Omental fat pad (tissue), 4 donors: Measurements from ENCODE around the gene CLASRP. TPM values are rescaled to one million over a fixed set of nuclear protein-coding genes. Genes with fewer than 3 reads are reported as not detected.

Source experiments
- ATAC-seq: fragments of 150-250 bp; one replicate; pipeline ENCODE4 v1.9.1; 2016; ENCODE audit warnings: mild to moderate bottlenecking, moderate library complexity; ENCODE audit not compliant: low FRiP score
- DNase-seq: peaks from one replicate; pipeline ENCODE4 v3.0.0-alpha.2; 2019; ENCODE audit warnings: low spot score
- total RNA-seq, 4 donors: library from RNA; depleted of rRNA; stranded (reverse); fragments of >200 nt; gene quantifications; one replicate each; pipeline ENCODE4 v1.1.0, GENCODE V29; 2016
- TF ChIP-seq, protein P1 (sequence below), 3 donors: fragments of 450-650 bp; IDR thresholded peaks; one replicate each; pipeline ENCODE4 v1.5.1; 2016 to 2017; ENCODE audit warnings: antibody characterized with exemption in 3 of 3, mild to moderate bottlenecking in 3 of 3, moderate library complexity in 2 of 3

Gene CLASRP
- total RNA-seq, 4 donors from 2014 or later = 49.3 to 78.2 (median 73.4) TPM

DNA sequence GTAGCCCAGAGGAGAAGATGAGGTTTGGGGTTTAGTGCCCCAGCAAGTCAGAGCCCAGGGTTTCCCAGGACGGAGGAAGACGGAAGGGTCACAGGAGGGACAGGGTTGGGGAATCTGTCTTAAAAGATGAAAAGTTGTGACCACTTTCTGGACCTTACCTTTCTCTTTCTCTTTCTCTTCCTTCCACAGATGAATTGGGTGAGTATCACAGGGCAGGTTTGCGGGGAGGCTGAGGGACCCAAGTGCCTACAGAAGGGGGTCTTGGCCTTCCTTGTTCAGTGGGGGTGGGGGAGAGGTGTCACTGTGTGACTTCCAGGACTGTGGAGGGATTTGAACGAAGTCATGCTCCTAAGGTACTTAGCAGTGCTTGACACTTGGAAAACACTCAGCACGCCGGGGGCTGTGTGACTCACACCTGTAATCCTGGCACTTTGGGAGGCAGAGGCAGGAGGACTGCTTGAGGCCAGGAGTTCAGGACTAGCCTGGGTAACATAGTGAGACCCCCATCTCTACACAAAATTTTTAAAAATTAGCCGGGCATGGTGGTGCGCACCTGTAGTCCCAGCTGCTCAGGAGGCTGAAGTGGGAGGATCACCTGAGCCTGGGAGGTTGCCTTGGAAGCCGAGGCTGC lies 29.1 kb upstream of the CLASRP start:
- ATAC-seq (no peak), DNase-seq (no peak)
- TF ChIP-seq, protein P1, sequence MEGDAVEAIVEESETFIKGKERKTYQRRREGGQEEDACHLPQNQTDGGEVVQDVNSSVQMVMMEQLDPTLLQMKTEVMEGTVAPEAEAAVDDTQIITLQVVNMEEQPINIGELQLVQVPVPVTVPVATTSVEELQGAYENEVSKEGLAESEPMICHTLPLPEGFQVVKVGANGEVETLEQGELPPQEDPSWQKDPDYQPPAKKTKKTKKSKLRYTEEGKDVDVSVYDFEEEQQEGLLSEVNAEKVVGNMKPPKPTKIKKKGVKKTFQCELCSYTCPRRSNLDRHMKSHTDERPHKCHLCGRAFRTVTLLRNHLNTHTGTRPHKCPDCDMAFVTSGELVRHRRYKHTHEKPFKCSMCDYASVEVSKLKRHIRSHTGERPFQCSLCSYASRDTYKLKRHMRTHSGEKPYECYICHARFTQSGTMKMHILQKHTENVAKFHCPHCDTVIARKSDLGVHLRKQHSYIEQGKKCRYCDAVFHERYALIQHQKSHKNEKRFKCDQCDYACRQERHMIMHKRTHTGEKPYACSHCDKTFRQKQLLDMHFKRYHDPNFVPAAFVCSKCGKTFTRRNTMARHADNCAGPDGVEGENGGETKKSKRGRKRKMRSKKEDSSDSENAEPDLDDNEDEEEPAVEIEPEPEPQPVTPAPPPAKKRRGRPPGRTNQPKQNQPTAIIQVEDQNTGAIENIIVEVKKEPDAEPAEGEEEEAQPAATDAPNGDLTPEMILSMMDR (IDR thresholded peaks at IDR 0.05) = no peak

GRCh38 chr19:45010306-45010705 lies 28.5 kb upstream of the CLASRP start:
- TF ChIP-seq, protein P1 (IDR thresholded peaks at IDR 0.05) = no peak
- no peak for DNase-seq
- ATAC-seq = no peak

GRCh38 chr19:45011959-45012358 lies 26.9 kb upstream of the CLASRP start:
- ATAC-seq (no peak), DNase-seq (no peak)
- TF ChIP-seq, protein P1 (IDR thresholded peaks at IDR 0.05) = no peak

DNA sequence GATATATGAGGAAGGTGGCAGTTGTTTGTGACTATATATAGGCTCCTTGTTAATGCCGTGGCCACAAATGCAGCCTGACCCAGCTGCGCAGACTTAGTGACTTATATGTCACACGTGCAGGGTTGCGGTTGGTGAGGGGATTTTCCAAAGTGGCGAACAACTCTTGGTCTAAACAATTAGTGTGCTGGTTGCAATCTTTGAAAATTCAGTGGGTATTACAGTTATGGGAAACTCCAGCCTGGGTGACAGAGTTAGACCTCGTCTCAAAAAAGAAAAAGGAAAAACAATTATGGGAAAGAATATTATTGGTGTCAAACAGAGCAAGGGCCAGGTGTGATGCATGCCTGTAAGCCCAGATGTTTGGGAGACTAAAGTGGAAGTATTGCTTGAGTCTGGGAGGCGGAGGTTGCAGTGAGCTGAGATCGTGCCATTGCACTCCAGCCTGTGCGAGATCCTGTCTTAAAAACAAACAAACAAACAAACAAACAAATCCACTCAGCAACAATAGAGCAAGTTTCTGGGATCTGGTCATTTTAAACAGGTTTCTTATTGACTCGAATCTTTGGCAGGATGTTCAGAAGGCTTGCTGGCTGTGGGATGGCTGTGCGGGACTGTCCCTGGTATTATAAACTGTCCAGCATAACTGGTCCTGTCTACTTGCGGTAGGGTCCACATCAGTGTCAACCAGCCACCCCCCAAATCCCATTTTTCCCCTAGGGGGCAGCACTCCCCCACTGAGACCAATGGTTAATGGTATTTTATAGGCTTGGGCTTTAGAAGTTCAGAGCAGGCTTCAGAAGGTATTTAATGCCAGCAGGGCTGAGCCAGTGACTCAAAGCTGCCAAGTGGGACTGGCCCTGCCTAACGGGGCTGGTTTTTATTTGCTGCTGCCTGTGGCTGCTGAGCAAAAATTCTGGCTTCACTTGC lies 22.2 kb upstream of the CLASRP start:
- DNase-seq (peak; percentile 44), ATAC-seq (peak; percentile 70)
- TF ChIP-seq, protein P1 (IDR thresholded peaks at IDR 0.05) = no peak

- ATAC-seq (no peak), DNase-seq (no peak)
- TF ChIP-seq, protein P1 (IDR thresholded peaks at IDR 0.05) = no peak
Measured at GRCh38 chr19:45019187-45019586, 19.7 kb upstream of the CLASRP start.

DNA sequence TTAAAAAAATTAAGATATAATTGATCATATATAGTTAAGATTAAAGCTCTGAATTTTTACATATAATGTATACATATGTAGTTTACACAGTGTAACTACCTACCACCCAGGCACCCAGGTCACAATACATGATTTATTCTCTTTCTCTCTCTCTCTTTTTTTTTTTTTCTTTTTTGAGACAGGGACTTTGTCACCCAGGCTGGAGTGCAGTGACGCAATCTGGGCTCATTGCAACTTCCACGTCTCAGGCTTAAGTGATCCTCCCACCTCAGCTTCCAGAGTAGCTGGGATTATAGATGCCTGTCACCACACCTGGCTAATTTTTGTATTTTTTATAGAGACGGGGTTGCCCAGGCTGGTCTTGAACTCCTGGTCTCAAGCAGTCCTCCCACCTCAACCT lies 18.8 kb upstream of the CLASRP start:
- ATAC-seq (no peak), DNase-seq (no peak)
- TF ChIP-seq, protein P1 (IDR thresholded peaks at IDR 0.05) = no peak
